Liver (tissue), 9 donors: Measurements from ENCODE around the gene PMM1. TPM values are rescaled to one million over a fixed set of nuclear protein-coding genes. Genes with fewer than 3 reads are reported as not detected.

Experiments used
- DNase-seq: peaks from one replicate; pipeline ENCODE4 v3.0.0-alpha.2; 2017; ENCODE audit warnings: low spot score
- H3K27ac ChIP-seq, 2 donors: one replicate each; pipeline ENCODE4 v1.7.0; 2013; ENCODE audit warnings: inconsistent platforms in 2 of 2, low read length in 2 of 2, control low read depth in 1 of 2, low read depth in 1 of 2, mild to moderate bottlenecking in 1 of 2
- H3K27me3 ChIP-seq, 4 donors: one replicate each; pipeline versions ENCODE4 v1.6.1 to v1.7.0; 2013; ENCODE audit warnings: low read length in 3 of 4, inconsistent platforms in 1 of 4, mild to moderate bottlenecking in 1 of 4, moderate library complexity in 1 of 4; ENCODE audit not compliant: control insufficient read depth in 4 of 4, insufficient read depth in 4 of 4
- H3K36me3 ChIP-seq, 4 donors: one replicate each; pipeline versions ENCODE4 v1.6.1 to v1.7.0; 2013; ENCODE audit warnings: low read length in 3 of 4, mild to moderate bottlenecking in 3 of 4, low read depth in 1 of 4, moderate library complexity in 1 of 4; ENCODE audit not compliant: control insufficient read depth in 4 of 4, insufficient read depth in 3 of 4
- H3K4me1 ChIP-seq, 4 donors: one replicate each; pipeline versions ENCODE4 v1.6.1 to v1.7.0; 2013; ENCODE audit warnings: low read length in 3 of 4, mild to moderate bottlenecking in 3 of 4, moderate library complexity in 1 of 4; ENCODE audit not compliant: control insufficient read depth in 4 of 4, insufficient read depth in 4 of 4
- H3K4me3 ChIP-seq, 3 donors: one replicate each; pipeline versions ENCODE4 v1.6.1 to v1.7.0; 2013; ENCODE audit warnings: low read length in 3 of 3, control low read depth in 1 of 3, low read depth in 1 of 3, mild to moderate bottlenecking in 1 of 3
- H3K9ac ChIP-seq, 2 donors: one replicate each; pipeline ENCODE4 v1.7.0; 2013; ENCODE audit warnings: low read length in 2 of 2, mild to moderate bottlenecking in 2 of 2, moderate library complexity in 2 of 2, control low read depth in 1 of 2, low read depth in 1 of 2
- H3K9me3 ChIP-seq, 4 donors: one replicate each; pipeline versions ENCODE4 v1.6.1 to v1.7.0; 2013; ENCODE audit warnings: low read length in 3 of 4; ENCODE audit not compliant: control insufficient read depth in 4 of 4
- ATF3 ChIP-seq: IDR thresholded peaks from 2 replicates; pipeline ENCODE4 v1.6.1; 2016; ENCODE audit warnings: antibody characterized with exemption
- EGR1 ChIP-seq, 2 donors: IDR thresholded peaks; 2 replicates each; pipeline ENCODE4 v1.6.1; 2016 to 2018; ENCODE audit warnings: antibody characterized with exemption in 2 of 2, low read depth in 2 of 2
- FOXA1 ChIP-seq: IDR thresholded peaks from 2 replicates; pipeline ENCODE4 v1.6.1; 2016; ENCODE audit warnings: antibody characterized with exemption
- FOXA2 ChIP-seq: IDR thresholded peaks from 2 replicates; pipeline ENCODE4 v1.6.1; 2016; ENCODE audit warnings: antibody characterized with exemption
- GABPA ChIP-seq, 2 donors: IDR thresholded peaks in 1 of 2; conservative IDR thresholded peaks in 1 of 2; 2 replicates each; pipeline ENCODE4 v1.6.1; 2016; ENCODE audit warnings: antibody characterized with exemption in 2 of 2, mild to moderate bottlenecking in 1 of 2, moderate library complexity in 1 of 2
- HNF4A ChIP-seq, 2 donors: conservative IDR thresholded peaks; 2 replicates each; pipeline ENCODE4 v1.6.1; 2016; ENCODE audit warnings: antibody characterized with exemption in 2 of 2, mild to moderate bottlenecking in 2 of 2
- HNF4G ChIP-seq: IDR thresholded peaks from 2 replicates; pipeline ENCODE4 v1.6.1; 2016; ENCODE audit warnings: antibody characterized with exemption
- JUND ChIP-seq, 2 donors: IDR thresholded peaks; 2 replicates each; pipeline ENCODE4 v1.6.1; 2016; ENCODE audit warnings: antibody characterized with exemption in 2 of 2
- REST ChIP-seq: IDR thresholded peaks from 2 replicates; pipeline ENCODE4 v1.6.1; 2016; ENCODE audit warnings: antibody characterized with exemption, mild to moderate bottlenecking
- RXRA ChIP-seq, 2 donors: IDR thresholded peaks; 2 replicates each; pipeline ENCODE4 v1.6.1; 2017 to 2018; ENCODE audit warnings: antibody characterized with exemption in 2 of 2, mild to moderate bottlenecking in 1 of 2
- SP1 ChIP-seq: IDR thresholded peaks from 2 replicates; pipeline ENCODE4 v1.6.1; 2018; ENCODE audit warnings: antibody characterized with exemption, mild to moderate bottlenecking
- TAF1 ChIP-seq: conservative IDR thresholded peaks from 2 replicates; pipeline ENCODE4 v1.6.1; 2016; ENCODE audit warnings: antibody characterized with exemption, mild to moderate bottlenecking
- ZBTB33 ChIP-seq: IDR thresholded peaks from 2 replicates; pipeline ENCODE4 v1.6.1; 2016; ENCODE audit warnings: antibody characterized with exemption
- WGBS: extraction: QIAGEN DNeasy Blood & Tissue Kit; methylation state at CpG from one replicate; pipeline ENCODE4 v1.1.7; 2013; 5-methylcytosine and 5-hydroxymethylcytosine counted together
- polyA plus RNA-seq, 2 donors: library from polyadenylated mRNA; stranded (reverse) in 1 of 2; unstranded in 1 of 2; fragments of 200-250 nt in 1 of 2; fragments of >200 nt in 1 of 2; fragmentation: Nextera tagmentation in 1 of 2; extraction: Ambion mirVana in 1 of 2; gene quantifications; one replicate each; pipeline versions ENCODE4 v1.2.1 to v1.2.3, GENCODE V29; 2013 to 2015
- total RNA-seq, 2 donors: library from RNA; depleted of rRNA; stranded (reverse); fragments of >200 nt; gene quantifications; one replicate each; pipeline ENCODE4 v1.2.3, GENCODE V29; 2014
- TF ChIP-seq, protein P1 (sequence below): fragments of 150-350 bp; IDR thresholded peaks from 2 replicates; pipeline ENCODE4 v1.5.1; 2017; ENCODE audit warnings: improper control_type of control experiment, low read depth, low read length; ENCODE audit not compliant: missing input control
- donor health status: healthy.
- donor health status: healthy.
- donor health status: healthy.
- donor health status: healthy.
- donor health status: healthy.

The PMM1 gene
- total and polyA plus RNA-seq, 4 donors, result 24.9 to 50.2 (median 32.6) TPM

- Histone ChIP-seq H3K27me3 (no peaks in the 10 kb centered on the region), H3K9ac (no peak overlapping the region), H3K4me1 (peaks cover 3 to 46% (median 37%) of the 10 kb centered on the region in 4 donors), H3K9me3 (no peaks in the 10 kb centered on the region), H3K36me3 (peaks cover 0 to 12% (median 1%) of the 10 kb centered on the region in 4 donors), H3K4me3 (no peak overlapping the region), H3K27ac (no peak overlapping the region)
- TF ChIP-seq JUND (IDR thresholded peaks at IDR 0.05) (no peak), EGR1 (IDR thresholded peaks at IDR 0.05; ENCODE audit: low read depth in 2 of 2) (no peak), SP1 (no peak), REST (no peak), ZBTB33 (no peak), FOXA1 (no peak), HNF4G (no peak), TAF1 (no peak), ATF3 (no peak), GABPA (IDR thresholded peaks at IDR 0.05 in 1 of 2, conservative IDR thresholded peaks at IDR 0.05 in 1 of 2) (no peak), RXRA (IDR thresholded peaks at IDR 0.05) (no peak), HNF4A (conservative IDR thresholded peaks at IDR 0.05) (no peak), FOXA2 (no peak)
- TF ChIP-seq, protein P1, sequence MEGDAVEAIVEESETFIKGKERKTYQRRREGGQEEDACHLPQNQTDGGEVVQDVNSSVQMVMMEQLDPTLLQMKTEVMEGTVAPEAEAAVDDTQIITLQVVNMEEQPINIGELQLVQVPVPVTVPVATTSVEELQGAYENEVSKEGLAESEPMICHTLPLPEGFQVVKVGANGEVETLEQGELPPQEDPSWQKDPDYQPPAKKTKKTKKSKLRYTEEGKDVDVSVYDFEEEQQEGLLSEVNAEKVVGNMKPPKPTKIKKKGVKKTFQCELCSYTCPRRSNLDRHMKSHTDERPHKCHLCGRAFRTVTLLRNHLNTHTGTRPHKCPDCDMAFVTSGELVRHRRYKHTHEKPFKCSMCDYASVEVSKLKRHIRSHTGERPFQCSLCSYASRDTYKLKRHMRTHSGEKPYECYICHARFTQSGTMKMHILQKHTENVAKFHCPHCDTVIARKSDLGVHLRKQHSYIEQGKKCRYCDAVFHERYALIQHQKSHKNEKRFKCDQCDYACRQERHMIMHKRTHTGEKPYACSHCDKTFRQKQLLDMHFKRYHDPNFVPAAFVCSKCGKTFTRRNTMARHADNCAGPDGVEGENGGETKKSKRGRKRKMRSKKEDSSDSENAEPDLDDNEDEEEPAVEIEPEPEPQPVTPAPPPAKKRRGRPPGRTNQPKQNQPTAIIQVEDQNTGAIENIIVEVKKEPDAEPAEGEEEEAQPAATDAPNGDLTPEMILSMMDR, result no peak
- no peak for DNase-seq
- 84% methylated on average over 3 of the region's 3 CpGs for WGBS
Measured at GRCh38 chr22:41540006-41540315, 49.7 kb downstream of the PMM1 start.

DNA sequence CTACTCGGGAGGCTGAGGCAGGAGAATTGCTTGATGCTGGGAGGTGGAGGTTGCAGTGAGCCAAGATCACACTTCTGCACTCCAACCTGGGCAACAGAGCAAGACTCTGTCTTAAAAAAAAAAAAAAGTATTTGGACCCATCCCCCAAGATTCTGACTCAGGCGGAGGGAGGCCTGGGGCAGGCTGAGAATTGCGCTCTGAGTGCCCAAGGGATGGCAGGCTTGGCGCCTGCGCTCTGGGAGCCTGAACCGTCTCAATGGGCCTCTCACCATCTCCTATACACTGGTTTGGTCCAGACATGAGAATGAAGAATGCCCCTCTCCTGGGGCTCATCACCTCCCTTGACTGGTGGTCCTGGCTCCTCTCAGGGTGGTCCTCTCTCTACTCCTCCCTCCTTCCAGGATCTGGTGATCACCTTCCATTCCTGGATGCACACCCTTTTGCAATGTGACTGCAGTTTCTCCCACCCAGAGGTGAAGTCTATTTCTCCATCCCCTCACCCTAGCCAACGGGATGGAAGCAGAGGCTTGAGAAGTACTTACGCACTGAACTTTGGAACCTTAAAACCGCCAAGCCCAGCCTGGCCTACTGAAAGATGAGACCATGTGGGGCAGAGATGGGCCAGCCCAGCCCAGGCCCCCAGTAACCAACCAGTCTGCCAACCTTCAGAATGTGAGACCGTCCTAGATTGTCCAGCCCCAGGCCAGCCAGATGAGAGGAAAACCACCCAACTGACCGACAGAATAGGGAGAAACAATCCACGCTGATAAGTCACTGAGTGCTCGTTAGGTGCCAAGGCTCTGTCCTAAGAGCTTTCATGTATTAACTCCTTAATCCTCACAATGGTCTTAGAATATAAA is 50.3 kb downstream of the PMM1 start:
- no peak overlapping the region for H3K9ac ChIP-seq
- H3K27ac ChIP-seq, result no peak overlapping the region
- WGBS, result 68% methylated on average over 13 of the region's 13 CpGs
- H3K4me1 ChIP-seq, result peaks cover 2 to 41% (median 32%) of the 10 kb centered on the region in 4 donors
- TF ChIP-seq HNF4G (no peak), HNF4A (conservative IDR thresholded peaks at IDR 0.05) (peak; percentile 44 to 49)
- TF ChIP-seq, protein P1, result no peak
- no peaks in the 10 kb centered on the region for H3K9me3 ChIP-seq
- no peak overlapping the region for H3K4me3 ChIP-seq
- DNase-seq, result no peak
- peaks cover 0 to 12% (median 1%) of the 10 kb centered on the region in 4 donors for H3K36me3 ChIP-seq
- H3K27me3 ChIP-seq, result no peaks in the 10 kb centered on the region
